Fibroblast of lung (primary cell): ENCODE data around the gene TUBG2.
A peak's percentile ranks its signal among the peaks of the same experiment; 100 is the strongest.

Experiments
- CTCF ChIP-seq, 2 donors: IDR thresholded peaks in 1 of 2; conservative IDR thresholded peaks in 1 of 2; 1 replicate in 1 of 2; 2 replicates in 1 of 2; pipeline ENCODE4 v1.5.1; 2011 to 2012; ENCODE audit warnings: low read length in 2 of 2, control low read depth in 1 of 2, inconsistent platforms in 1 of 2, low read depth in 1 of 2, mild to moderate bottlenecking in 1 of 2
- EZH2 ChIP-seq: IDR thresholded peaks from 2 replicates; pipeline ENCODE4 v1.5.1; 2012; ENCODE audit warnings: low read length, control low read depth, mild to moderate bottlenecking; ENCODE audit errors: missing control alignments

- TF ChIP-seq CTCF (conservative IDR thresholded peaks at IDR 0.05 in 1 of 2, IDR thresholded peaks at IDR 0.05 in 1 of 2; ENCODE audit: low read depth in 1 of 2, low read length in 2 of 2) = peak; percentile 8 to 17
- TF ChIP-seq EZH2 = no peak
Measured at GRCh38 chr17:42676424-42677011, 17.4 kb downstream of the TUBG2 start, which contains the start of gene PLEKHH3.
